Measurements from ENCODE around the gene SPACA7. TPM values are rescaled to one million over a fixed set of nuclear protein-coding genes. Genes with fewer than 3 reads are reported as not detected.

The SPACA7 gene
- total and polyA plus RNA-seq, 11 donors: not detected

DNA sequence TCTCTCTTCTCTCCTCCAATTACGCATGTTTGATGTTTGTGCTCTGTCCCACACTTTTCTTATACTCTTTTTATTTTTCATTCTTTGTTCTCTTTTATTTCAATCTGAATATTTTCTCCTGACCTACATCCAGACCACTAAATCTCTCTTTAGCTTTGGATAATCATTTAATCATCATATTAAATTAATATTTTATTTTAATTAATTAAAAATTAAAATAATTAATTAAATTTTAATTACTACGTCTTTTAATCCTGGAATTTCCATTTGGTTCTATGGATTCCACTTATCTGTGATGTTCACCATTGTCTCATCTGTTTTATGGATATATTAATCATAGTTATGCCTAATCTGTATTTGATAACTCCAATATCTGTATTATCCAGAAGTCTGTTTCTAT is 62.4 kb downstream of the SPACA7 start:
- DNase-seq: no peak
- no peak for TF ChIP-seq POLR2A (IDR thresholded peaks at IDR 0.05)
- Histone ChIP-seq H3K9me3 (peaks cover 0 to 17% (median 5%) of the 10 kb centered on the region in 12 donors), H3K27me3 (peaks cover 0 to 46% (median 19%) of the 10 kb centered on the region in 9 donors), H3K4me1 (peaks cover 0 to 2% (median 0%) of the 10 kb centered on the region in 12 donors), H3K27ac (no peak overlapping the region), H3K4me3 (no peak overlapping the region), H3K36me3 (no peaks in the 10 kb centered on the region)
- 35 to 84% (median 76%) methylated on average over 2 of the region's 2 CpGs for WGBS, 4 donors
- intact Hi-C loops (cut with DNase I): no loop called here
- no peak for ATAC-seq

DNA sequence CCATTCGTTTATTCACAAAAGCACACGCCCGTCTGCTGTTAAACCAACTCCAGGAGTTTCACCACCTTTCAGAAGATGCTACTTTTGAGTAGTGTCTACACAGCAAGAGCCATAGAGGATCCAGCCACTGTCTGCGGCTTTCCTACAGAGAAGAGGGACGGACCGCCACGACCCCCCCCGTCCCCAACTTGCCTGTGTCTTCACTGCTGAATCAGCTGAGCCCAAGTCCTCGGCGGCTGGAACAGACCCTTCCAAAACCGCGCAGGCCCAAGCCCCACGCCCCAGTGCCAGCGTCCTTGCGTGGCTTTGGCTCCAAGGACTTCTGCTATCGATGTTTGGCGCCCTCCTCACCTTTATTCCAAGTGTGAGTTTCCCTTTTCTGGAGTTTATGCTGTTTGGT is 65.1 kb downstream of the SPACA7 start:
- no peak for DNase-seq
- WGBS, 4 donors: 88 to 95% (median 91%) methylated on average over 12 to 17 of the region's 17 CpGs
- intact Hi-C loops (cut with DNase I): loop anchor here in 3 of 10 donors (5.0 to 10.0 kb wide), 4 partner anchors 164 to 909 kb away; partner anchors contain the start of gene SOX1 (in 1 of the 3)
- H3K4me1 ChIP-seq: peaks cover 0 to 8% (median 0%) of the 10 kb centered on the region in 12 donors
- ATAC-seq: no peak
- H3K27ac ChIP-seq: no peak overlapping the region
- peaks cover 0 to 17% (median 5%) of the 10 kb centered on the region in 12 donors for H3K9me3 ChIP-seq
- TF ChIP-seq, protein P1, sequence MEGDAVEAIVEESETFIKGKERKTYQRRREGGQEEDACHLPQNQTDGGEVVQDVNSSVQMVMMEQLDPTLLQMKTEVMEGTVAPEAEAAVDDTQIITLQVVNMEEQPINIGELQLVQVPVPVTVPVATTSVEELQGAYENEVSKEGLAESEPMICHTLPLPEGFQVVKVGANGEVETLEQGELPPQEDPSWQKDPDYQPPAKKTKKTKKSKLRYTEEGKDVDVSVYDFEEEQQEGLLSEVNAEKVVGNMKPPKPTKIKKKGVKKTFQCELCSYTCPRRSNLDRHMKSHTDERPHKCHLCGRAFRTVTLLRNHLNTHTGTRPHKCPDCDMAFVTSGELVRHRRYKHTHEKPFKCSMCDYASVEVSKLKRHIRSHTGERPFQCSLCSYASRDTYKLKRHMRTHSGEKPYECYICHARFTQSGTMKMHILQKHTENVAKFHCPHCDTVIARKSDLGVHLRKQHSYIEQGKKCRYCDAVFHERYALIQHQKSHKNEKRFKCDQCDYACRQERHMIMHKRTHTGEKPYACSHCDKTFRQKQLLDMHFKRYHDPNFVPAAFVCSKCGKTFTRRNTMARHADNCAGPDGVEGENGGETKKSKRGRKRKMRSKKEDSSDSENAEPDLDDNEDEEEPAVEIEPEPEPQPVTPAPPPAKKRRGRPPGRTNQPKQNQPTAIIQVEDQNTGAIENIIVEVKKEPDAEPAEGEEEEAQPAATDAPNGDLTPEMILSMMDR (IDR thresholded peaks at IDR 0.05): no peak
- no peak for TF ChIP-seq POLR2A (IDR thresholded peaks at IDR 0.05)
- peaks cover 0 to 72% (median 26%) of the 10 kb centered on the region in 9 donors for H3K27me3 ChIP-seq
- no peak overlapping the region for H3K4me3 ChIP-seq
- H3K36me3 ChIP-seq: no peaks in the 10 kb centered on the region

DNA sequence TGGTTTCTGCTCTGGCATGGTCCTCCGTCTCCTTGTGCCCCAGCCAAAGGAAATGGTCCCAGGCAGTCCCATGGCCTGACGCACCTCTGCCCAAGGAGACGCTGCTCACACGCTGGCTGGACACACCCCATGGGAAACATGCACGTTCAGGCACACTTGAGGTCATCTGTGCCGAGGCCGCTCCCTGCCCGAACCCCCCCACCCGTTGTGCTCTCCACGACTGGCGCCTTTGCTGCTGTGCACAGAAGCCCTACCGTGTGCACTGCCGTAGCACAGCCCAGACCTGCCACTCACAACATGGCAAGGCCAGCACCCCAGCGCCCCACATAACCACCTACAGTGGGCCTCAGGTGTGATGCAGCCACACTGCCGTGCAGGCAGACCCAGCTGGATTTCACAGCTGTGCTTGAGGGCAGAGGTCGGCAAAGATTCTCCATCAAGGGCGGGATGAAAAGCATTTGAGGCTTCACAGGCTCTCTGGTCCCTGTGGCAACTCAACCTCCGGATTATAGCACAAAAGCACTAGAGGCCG is 65.7 kb downstream of the SPACA7 start:
- Histone ChIP-seq H3K36me3 (no peaks in the 10 kb centered on the region), H3K27me3 (peaks cover 0 to 77% (median 26%) of the 10 kb centered on the region in 9 donors), H3K4me3 (no peak overlapping the region), H3K4me1 (peaks cover 0 to 8% (median 0%) of the 10 kb centered on the region in 12 donors), H3K27ac (no peak overlapping the region), H3K9me3 (peaks cover 0 to 17% (median 5%) of the 10 kb centered on the region in 12 donors)
- 73 to 87% (median 77%) methylated on average over 6 to 19 of the region's 19 CpGs for WGBS, 4 donors
- intact Hi-C loops (cut with DNase I): loop anchor here in 4 of 10 donors (2.0 to 10.0 kb wide), 6 partner anchors 163 to 967 kb away; partner anchors contain the start of gene SOX1 (in 1 of the 4)
- TF ChIP-seq, protein P1 (IDR thresholded peaks at IDR 0.05): no peak
- no peak for TF ChIP-seq POLR2A (IDR thresholded peaks at IDR 0.05)
- DNase-seq (no peak), ATAC-seq (no peak)

DNA sequence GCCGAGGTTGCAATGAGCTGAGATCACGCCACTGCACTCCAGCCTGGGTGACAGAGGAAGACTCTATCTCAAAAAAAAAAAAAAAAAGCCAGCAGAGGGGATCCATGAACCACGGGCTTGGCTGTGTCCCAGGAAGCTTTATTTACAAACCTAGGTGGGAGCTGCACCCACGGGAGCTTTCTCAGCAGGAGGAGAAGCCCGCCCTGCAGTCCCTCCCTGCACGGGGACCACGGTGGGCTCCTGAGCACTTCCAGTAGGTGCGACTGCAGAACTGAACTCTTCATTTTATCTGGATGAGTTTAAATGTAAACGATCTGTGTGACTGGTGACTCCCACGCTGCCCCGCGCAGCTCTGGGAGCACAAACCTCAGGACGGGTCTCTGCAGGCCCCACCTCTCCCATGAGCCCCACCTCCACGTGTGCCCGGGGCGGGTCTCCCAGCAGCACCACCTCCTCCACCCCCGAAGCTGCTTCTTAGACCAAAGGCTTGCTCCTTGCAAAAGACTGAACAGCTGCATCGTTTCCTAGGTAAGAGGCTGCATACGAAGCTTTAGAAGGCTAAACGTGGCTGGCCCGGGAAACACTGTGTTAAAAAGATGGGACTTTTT is 66.4 kb downstream of the SPACA7 start:
- no peaks in the 10 kb centered on the region for H3K36me3 ChIP-seq
- no peak overlapping the region for H3K4me3 ChIP-seq
- no peak for ATAC-seq
- H3K27me3 ChIP-seq: peaks cover 0 to 82% (median 26%) of the 10 kb centered on the region in 9 donors
- intact Hi-C loops (cut with DNase I): loop anchor here in 5 of 10 donors (1.0 to 10.0 kb wide), 7 partner anchors 162 to 968 kb away; partner anchors contain the start of gene SOX1 (in 1 of the 5)
- no peak overlapping the region for H3K27ac ChIP-seq
- peaks cover 0 to 16% (median 5%) of the 10 kb centered on the region in 12 donors for H3K9me3 ChIP-seq
- H3K4me1 ChIP-seq: peaks cover 0 to 8% (median 0%) of the 10 kb centered on the region in 12 donors
- 46 to 54% (median 52%) methylated on average over 21 of the region's 21 CpGs for WGBS, 4 donors
- no peak for TF ChIP-seq POLR2A (IDR thresholded peaks at IDR 0.05)
- TF ChIP-seq, protein P1 (IDR thresholded peaks at IDR 0.05): no peak
- DNase-seq: peak in 1 of 5 donors; percentile 39
